ENCODE results near the gene SREBF2.

GRCh38 chr22:41831383-41831782, 1.5 kb upstream of the SREBF2 start:
- TF ChIP-seq HOXB13 (CRISPR knock-in tag; IDR thresholded peaks at IDR 0.05; ENCODE audit: low read depth) (no peak), CHD2 (IDR thresholded peaks at IDR 0.05; ENCODE audit: low read length, partially characterized antibody) (no peak)
